Fibroblast of lung (primary cell): ENCODE data around the gene GABPB1. TPM values are rescaled to one million over a fixed set of nuclear protein-coding genes. Genes with fewer than 3 reads are reported as not detected.
A peak's percentile ranks its signal among the peaks of the same experiment; 100 is the strongest.
"Not testable (repeated sequence)": the region's sequence is repeated elsewhere in the genome, so short reads cannot be mapped to it uniquely, and the experiment has no call there.

Source experiments
- DNase-seq, 2 donors: peaks; one replicate each; pipeline versions ENCODE4 v3.0.0 to v3.0.0-alpha.2; 2010; ENCODE audit warnings: low read depth in 2 of 2
- H2AFZ ChIP-seq: 2 replicates; pipeline ENCODE4 v1.5.1; 2012; ENCODE audit warnings: low read length, control low read depth, inconsistent platforms
- H3K27ac ChIP-seq: 2 replicates; pipeline ENCODE4 v1.5.1; 2011; ENCODE audit warnings: low read length, control low read depth; ENCODE audit not compliant: insufficient read depth
- H3K27me3 ChIP-seq: 2 replicates; pipeline ENCODE4 v1.5.1; 2011; ENCODE audit warnings: mild to moderate bottlenecking, low read length; ENCODE audit not compliant: control insufficient read depth, insufficient read depth
- H3K36me3 ChIP-seq: 2 replicates; pipeline ENCODE4 v1.5.1; 2011; ENCODE audit warnings: low read length; ENCODE audit not compliant: control insufficient read depth, insufficient read depth
- H3K4me1 ChIP-seq: 2 replicates; pipeline ENCODE4 v1.5.1; 2011; ENCODE audit warnings: low read length; ENCODE audit not compliant: control insufficient read depth, insufficient read depth; ENCODE audit errors: extremely low read depth
- H3K4me2 ChIP-seq: 2 replicates; pipeline ENCODE4 v1.5.1; 2011; ENCODE audit warnings: low read length, control low read depth; ENCODE audit not compliant: insufficient read depth; ENCODE audit errors: extremely low read depth
- H3K4me3 ChIP-seq, 4 experiments: fragments of 200-600 bp in 1 of 4; sonication (generic) in 1 of 4; replicated peaks in 1 of 4; 2 replicates each; pipeline ENCODE4 v1.5.1; 2011 to 2016; ENCODE audit warnings: low read length in 4 of 4, low read depth in 3 of 4, mild to moderate bottlenecking in 3 of 4, control low read depth in 2 of 4, inconsistent platforms in 1 of 4, mixed read lengths in 1 of 4; ENCODE audit not compliant: insufficient read depth in 1 of 4; ENCODE audit errors: control extremely low read depth in 1 of 4
- H3K79me2 ChIP-seq: 2 replicates; pipeline ENCODE4 v1.5.1; 2012; ENCODE audit warnings: mild to moderate bottlenecking, low read length, inconsistent platforms; ENCODE audit not compliant: control insufficient read depth, insufficient read depth
- H3K9ac ChIP-seq: 2 replicates; pipeline ENCODE4 v1.5.1; 2011; ENCODE audit warnings: mild to moderate bottlenecking, low read length, control low read depth; ENCODE audit not compliant: insufficient read depth
- H3K9me3 ChIP-seq: 2 replicates; pipeline ENCODE4 v1.5.1; 2012; ENCODE audit warnings: low read depth, low read length; ENCODE audit not compliant: control insufficient read depth, insufficient read depth
- H4K20me1 ChIP-seq: 2 replicates; pipeline ENCODE4 v1.5.1; 2011; ENCODE audit warnings: low read length; ENCODE audit not compliant: control insufficient read depth, insufficient read depth; ENCODE audit errors: extremely low read depth
- EZH2 ChIP-seq: IDR thresholded peaks from 2 replicates; pipeline ENCODE4 v1.5.1; 2012; ENCODE audit warnings: low read length, control low read depth, mild to moderate bottlenecking; ENCODE audit errors: missing control alignments
- polyA plus RNA-seq, 2 donors: library from polyadenylated mRNA; depleted of rRNA in 1 of 2; stranded (reverse) in 1 of 2; unstranded in 1 of 2; fragments of >200 nt; gene quantifications; 2 replicates each; pipeline ENCODE4 v1.2.1, GENCODE V29; 2011 to 2012; ENCODE audit warnings: missing spikeins in 1 of 2
- total RNA-seq: library from RNA; depleted of rRNA; stranded (reverse); fragments of >200 nt; gene quantifications from 2 replicates; pipeline ENCODE4 v1.2.1, GENCODE V29; 2014
- TF ChIP-seq, protein P1 (sequence below), 2 donors: IDR thresholded peaks in 1 of 2; conservative IDR thresholded peaks in 1 of 2; 1 replicate in 1 of 2; 2 replicates in 1 of 2; pipeline ENCODE4 v1.5.1; 2011 to 2012; ENCODE audit warnings: low read length in 2 of 2, control low read depth in 1 of 2, inconsistent platforms in 1 of 2, low read depth in 1 of 2, mild to moderate bottlenecking in 1 of 2

GABPB1 gene
- total and polyA plus RNA-seq, 2 donors (not counting 1 experiment from before 2014, with no cell fraction given): 25.4 to 40.1 TPM

DNA sequence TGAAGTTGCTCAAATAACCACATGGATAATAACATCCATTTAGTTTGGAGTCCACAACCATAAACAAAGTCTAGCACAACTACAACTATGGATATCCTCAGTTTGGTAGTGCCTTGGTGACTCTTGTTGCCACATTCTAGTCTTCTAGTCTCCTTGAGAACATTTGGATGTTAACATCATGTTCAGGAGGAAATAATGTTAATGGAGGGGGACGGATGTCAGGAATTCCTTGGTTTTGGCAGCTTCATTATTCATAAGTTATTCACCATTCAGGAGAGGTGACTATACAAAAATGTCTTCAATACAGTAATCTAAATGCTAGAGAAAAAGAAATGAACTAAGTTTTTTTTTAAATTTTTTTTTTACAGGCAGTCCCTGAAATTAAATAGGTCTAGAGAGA is 26.4 kb upstream of the GABPB1 start:
- no peaks in the 10 kb centered on the region for H3K4me1 ChIP-seq
- no peaks in the 10 kb centered on the region for H3K36me3 ChIP-seq
- H3K4me2 ChIP-seq: no peak overlapping the region
- H2AFZ ChIP-seq: no peak overlapping the region
- no peaks in the 10 kb centered on the region for H4K20me1 ChIP-seq
- no peaks in the 10 kb centered on the region for H3K79me2 ChIP-seq
- no peaks in the 10 kb centered on the region for H3K27me3 ChIP-seq
- H3K4me3 ChIP-seq: no peak overlapping the region
- H3K9me3 ChIP-seq: no peaks in the 10 kb centered on the region
- H3K27ac ChIP-seq: no peak overlapping the region
- peak in 1 of 2 donors; percentile 7 for DNase-seq
- H3K9ac ChIP-seq: no peak overlapping the region
- TF ChIP-seq, protein P1, sequence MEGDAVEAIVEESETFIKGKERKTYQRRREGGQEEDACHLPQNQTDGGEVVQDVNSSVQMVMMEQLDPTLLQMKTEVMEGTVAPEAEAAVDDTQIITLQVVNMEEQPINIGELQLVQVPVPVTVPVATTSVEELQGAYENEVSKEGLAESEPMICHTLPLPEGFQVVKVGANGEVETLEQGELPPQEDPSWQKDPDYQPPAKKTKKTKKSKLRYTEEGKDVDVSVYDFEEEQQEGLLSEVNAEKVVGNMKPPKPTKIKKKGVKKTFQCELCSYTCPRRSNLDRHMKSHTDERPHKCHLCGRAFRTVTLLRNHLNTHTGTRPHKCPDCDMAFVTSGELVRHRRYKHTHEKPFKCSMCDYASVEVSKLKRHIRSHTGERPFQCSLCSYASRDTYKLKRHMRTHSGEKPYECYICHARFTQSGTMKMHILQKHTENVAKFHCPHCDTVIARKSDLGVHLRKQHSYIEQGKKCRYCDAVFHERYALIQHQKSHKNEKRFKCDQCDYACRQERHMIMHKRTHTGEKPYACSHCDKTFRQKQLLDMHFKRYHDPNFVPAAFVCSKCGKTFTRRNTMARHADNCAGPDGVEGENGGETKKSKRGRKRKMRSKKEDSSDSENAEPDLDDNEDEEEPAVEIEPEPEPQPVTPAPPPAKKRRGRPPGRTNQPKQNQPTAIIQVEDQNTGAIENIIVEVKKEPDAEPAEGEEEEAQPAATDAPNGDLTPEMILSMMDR (conservative IDR thresholded peaks at IDR 0.05 in 1 of 2, IDR thresholded peaks at IDR 0.05 in 1 of 2; ENCODE audit: low read depth in 1 of 2, low read length in 2 of 2): no peak
- TF ChIP-seq EZH2: no peak

DNA sequence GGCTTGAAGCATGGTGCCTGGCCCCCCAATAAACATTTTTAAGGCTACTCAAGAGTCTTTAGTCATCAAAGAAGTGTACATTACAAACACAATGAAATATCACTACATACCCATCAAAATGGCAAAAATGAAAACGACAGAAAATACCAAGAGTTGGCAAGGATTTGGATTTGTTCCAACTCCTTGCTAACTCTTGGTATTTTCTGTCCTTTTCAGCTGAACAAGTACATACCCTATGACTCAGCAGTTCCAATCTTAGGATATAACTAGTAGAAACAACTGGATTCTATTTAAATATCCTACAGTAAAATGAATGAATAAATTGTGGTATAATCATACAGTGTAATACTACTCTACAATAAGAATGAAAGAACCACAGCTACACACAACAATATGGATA is 25.1 kb upstream of the GABPB1 start:
- Histone ChIP-seq H2AFZ (no peak overlapping the region), H3K9ac (no peak overlapping the region), H3K9me3 (no peaks in the 10 kb centered on the region), H3K4me2 (no peak overlapping the region), H3K36me3 (no peaks in the 10 kb centered on the region), H3K79me2 (no peaks in the 10 kb centered on the region), H3K4me1 (no peaks in the 10 kb centered on the region), H3K27me3 (no peaks in the 10 kb centered on the region), H3K4me3 (no peak overlapping the region), H4K20me1 (no peaks in the 10 kb centered on the region), H3K27ac (no peak overlapping the region)
- TF ChIP-seq EZH2: no peak
- TF ChIP-seq, protein P1 (conservative IDR thresholded peaks at IDR 0.05 in 1 of 2, IDR thresholded peaks at IDR 0.05 in 1 of 2; ENCODE audit: low read depth in 1 of 2, low read length in 2 of 2): no peak
- DNase-seq: peak; percentile 23 to 37

DNA sequence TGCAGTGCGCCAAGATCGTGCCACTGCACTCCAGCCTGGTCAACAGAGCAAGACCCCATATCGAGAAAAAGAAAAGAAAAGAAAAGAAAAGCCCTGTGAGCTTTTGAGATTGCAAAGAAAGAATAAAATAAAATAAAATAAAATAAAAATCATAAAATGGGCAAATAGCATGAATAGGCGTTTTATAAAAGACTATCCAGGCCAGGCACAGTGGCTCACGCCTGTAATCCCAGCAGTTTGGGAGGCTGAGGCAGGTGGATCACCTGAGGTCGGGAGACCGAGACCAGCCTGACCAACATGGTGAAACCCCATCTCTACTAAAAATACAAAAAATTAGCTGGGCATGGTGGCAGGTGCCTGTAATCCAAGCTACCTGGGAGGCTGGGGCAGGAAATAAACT is 24.4 kb upstream of the GABPB1 start:
- not testable (repeated sequence) for H3K9me3 ChIP-seq, H3K4me3 ChIP-seq, H3K4me1 ChIP-seq, H3K27ac ChIP-seq, H3K9ac ChIP-seq, DNase-seq, H3K36me3 ChIP-seq, H4K20me1 ChIP-seq, H3K79me2 ChIP-seq, H3K27me3 ChIP-seq, H3K4me2 ChIP-seq, H2AFZ ChIP-seq
